GM18861 (cell line): ENCODE measurements around the gene LCMT2.

ENCODE experiments used
- ATAC-seq: cut with Tn5 transposase; IDR thresholded peaks from one replicate; pipeline ENCODE4 v1.9.1; 2021; ENCODE audit not compliant: unreplicated experiment

The LCMT2 gene, protein sequence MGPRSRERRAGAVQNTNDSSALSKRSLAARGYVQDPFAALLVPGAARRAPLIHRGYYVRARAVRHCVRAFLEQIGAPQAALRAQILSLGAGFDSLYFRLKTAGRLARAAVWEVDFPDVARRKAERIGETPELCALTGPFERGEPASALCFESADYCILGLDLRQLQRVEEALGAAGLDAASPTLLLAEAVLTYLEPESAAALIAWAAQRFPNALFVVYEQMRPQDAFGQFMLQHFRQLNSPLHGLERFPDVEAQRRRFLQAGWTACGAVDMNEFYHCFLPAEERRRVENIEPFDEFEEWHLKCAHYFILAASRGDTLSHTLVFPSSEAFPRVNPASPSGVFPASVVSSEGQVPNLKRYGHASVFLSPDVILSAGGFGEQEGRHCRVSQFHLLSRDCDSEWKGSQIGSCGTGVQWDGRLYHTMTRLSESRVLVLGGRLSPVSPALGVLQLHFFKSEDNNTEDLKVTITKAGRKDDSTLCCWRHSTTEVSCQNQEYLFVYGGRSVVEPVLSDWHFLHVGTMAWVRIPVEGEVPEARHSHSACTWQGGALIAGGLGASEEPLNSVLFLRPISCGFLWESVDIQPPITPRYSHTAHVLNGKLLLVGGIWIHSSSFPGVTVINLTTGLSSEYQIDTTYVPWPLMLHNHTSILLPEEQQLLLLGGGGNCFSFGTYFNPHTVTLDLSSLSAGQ

DNA sequence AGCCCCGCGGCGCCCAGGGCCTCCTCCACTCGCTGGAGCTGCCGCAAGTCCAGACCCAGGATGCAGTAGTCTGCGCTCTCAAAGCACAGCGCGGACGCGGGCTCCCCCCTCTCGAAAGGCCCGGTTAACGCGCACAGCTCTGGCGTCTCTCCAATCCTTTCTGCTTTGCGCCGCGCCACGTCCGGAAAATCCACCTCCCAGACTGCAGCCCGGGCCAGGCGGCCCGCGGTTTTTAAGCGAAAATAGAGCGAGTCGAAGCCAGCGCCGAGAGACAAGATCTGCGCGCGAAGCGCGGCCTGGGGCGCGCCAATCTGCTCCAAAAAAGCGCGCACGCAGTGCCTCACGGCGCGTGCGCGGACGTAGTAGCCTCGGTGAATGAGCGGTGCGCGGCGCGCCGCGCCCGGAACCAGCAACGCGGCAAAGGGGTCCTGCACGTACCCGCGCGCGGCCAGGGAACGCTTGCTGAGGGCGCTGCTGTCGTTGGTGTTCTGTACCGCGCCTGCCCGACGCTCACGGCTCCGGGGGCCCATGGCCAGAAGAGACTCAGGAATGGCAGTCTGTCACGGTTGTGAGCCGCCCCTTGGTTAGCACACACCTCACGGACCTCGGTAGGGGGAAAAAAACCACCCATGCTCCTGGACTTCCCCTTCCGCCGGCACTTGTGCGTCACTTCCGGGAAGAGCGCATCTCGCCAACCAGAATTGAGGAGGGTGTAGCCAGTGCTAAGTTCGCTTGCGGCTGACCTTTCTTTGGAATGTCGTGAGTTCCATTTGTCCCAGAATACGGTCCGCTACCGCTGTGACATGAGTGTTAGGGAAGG lies at the start of gene LCMT2:
LCMT2 (minus strand) TSS at position 614 of the 820 bp plus-strand sequence; CDS start at position 530, 84 bp downstream.
- ATAC-seq = peak; percentile 84

DNA sequence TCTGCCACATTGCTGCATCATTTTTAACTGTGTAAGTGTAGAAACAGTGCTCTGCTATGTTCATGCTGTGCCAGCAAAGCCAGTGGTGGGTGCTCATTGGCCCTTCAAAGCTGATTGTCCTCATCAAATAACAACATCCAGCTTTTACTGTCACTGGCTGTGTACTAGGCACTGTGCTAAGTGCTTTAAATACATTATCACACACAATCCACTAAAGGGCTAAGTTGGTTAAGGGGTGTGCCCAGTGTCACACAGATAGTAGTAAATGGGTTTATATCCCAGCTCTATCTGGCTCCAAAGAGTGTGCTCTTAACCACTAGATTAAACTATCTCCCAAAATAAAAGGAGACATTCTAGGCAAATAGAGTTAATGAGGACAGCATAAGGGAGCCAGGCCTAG lies 48.2 kb upstream of the LCMT2 start:
- ATAC-seq = no peak

- ATAC-seq = no peak
Observed at GRCh38 chr15:43376017-43376705, 45.8 kb upstream of the LCMT2 start.

- peak; percentile 48 for ATAC-seq
Observed at GRCh38 chr15:43370975-43371974, 40.9 kb upstream of the LCMT2 start, which contains the start of the genes TUBGCP4 and ZSCAN29. TSS of gene TUBGCP4 (plus strand) at chr15:43371101. CDS start at chr15:43371355, 254 bp downstream. TSS of gene ZSCAN29 (minus strand) at chr15:43371043. CDS start at chr15:43369913, 1,130 bp downstream.

GRCh38 chr15:43370310-43370974 lies 40.1 kb upstream of the LCMT2 start:
- no peak for ATAC-seq

GRCh38 chr15:43361313-43361903 lies 31.0 kb upstream of the LCMT2 start:
- ATAC-seq = no peak

DNA sequence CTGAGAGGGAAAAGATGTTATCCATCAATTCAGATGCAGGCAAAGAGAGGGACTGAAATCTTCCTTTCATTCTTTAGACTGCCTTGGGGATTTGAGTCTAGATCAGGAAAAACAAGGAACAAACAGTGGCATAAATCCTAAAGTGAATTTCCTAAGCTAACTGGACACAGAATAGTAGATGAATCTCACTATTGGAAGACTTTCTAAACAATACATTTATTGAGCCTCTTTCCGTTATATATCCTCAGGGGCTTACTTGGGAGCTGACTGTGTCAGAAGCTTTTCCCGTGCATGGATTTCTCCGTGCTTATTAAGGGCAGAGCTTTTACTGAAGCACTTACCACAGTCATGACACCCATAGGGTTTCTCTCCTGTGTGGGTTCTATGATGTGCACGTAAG lies 30.4 kb upstream of the LCMT2 start:
- no peak for ATAC-seq

DNA sequence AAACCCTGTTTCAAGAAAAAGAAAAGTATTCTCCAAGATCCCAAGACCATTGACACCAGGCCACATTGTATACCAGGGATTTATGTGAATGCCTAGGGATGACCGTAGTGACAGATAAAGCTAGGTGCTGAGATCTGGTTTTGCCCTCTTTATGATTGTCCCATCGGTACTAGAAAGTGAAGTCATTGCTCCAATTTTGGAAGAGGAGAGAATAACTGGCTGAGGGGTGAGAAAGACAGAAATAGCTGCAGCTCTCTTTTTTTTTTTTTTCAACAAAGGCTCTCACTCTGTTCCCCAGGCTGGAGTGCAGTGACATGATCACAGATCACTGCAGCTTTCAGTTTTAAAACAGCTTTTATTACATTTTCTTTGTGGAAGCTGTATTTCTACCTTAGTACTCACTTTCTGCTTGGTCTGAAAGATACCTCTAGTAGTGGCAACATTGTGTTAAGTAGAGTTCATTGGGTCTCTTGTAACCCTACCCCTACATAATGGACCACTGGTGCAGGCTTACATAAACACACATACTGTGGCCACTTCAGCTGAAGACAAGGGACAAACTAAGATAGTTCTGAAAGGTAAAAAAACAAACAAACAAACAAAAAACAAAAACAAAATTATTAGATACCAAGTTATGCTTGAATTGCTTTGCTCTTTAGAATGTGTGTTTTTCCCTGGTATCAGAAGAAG lies 22.5 kb upstream of the LCMT2 start:
- no peak for ATAC-seq

- no peak for ATAC-seq
Observed at GRCh38 chr15:43347114-43347513, 16.7 kb upstream of the LCMT2 start.

GRCh38 chr15:43346305-43346704 lies 15.9 kb upstream of the LCMT2 start:
- no peak for ATAC-seq

- peak; percentile 5 for ATAC-seq
Observed at GRCh38 chr15:43330780-43331087, 361 bp upstream of the LCMT2 start.

- ATAC-seq = no peak
Observed at GRCh38 chr15:43329217-43329959, 985 bp downstream of the LCMT2 start.

GRCh38 chr15:43325039-43325684 lies 5.2 kb downstream of the LCMT2 start:
- ATAC-seq = no peak

GRCh38 chr15:43318990-43319771 lies 11.2 kb downstream of the LCMT2 start:
- ATAC-seq = no peak

DNA sequence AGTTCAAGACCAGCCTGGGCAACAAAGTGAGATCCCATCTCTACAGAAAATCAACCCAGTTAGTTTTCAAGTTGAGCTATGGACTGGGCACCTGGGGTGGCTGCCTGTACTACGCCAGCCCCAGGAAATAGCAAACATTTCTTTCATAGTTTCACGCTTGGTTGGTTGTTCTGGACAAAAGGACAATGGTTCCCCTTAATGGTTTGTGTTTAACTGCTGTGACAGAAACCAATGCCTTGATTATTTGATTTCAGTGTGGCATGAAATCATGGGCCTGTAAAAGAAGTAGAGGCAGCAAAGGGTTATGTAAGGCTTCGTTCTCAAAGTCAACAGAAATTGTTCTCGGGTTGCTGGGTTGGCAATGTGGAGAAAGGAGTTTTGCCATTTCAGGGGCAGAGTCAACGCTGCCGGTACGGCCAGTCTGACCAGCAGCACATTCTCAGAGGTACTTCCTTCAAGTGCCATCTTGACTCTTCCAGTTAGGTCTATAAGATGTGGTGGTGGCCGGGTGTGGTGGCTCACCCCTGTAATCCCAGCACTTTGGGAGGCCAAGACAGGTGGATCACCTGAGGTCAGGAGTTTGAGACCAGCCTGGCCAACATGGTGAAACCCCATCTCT lies 12.7 kb downstream of the LCMT2 start:
- no peak for ATAC-seq

- no peak for ATAC-seq
Observed at GRCh38 chr15:43316971-43317346, 13.4 kb downstream of the LCMT2 start.
